ENCODE data around the gene AACS. TPM values are rescaled to one million over a fixed set of nuclear protein-coding genes. Genes with fewer than 3 reads are reported as not detected.
A peak's percentile ranks its signal among the peaks of the same experiment; 100 is the strongest.

AACS gene
- total and polyA plus RNA-seq, 2 donors (not counting 1 experiment from before 2014, with no cell fraction given) = 6.1 to 20.8 TPM

DNA sequence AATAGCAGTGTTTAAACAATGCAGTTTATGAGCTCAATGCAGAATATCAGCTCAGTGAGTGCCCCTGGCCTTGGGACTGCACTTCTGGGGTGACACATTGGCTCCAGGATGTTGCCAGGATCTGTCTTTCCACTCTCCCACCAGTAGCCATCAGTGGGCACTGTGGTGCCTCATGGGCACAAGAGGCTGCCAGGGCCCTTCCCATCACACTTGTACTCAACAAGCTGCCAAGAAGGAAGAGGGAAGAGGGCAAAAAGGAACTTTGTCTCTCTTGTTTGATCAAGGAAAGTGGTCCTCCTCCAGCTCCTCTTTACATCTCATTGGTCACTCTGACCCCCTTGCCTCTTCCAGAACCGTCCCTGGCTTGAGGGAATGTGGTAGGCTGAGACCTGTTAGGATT lies 115.9 kb downstream of the AACS start:
- Mint-ChIP-seq H3K27me3 (peaks cover 58% of the 10 kb centered on the region), H3K4me3 (no peak overlapping the region), H3K27ac (no peak overlapping the region), H3K4me1 (peaks cover 10% of the 10 kb centered on the region), H3K9me3 (ENCODE audit: insufficient read depth) (no peaks in the 10 kb centered on the region)
- H3K36me3 ChIP-seq (replicated peaks in 1 of 2; ENCODE audit: control extremely low read depth in 1 of 2, control insufficient read depth in 1 of 2, extremely low read depth in 1 of 2, insufficient read depth in 2 of 2, low read length in 1 of 2) = no peaks in the 10 kb centered on the region
- no peak overlapping the region for H3K9ac ChIP-seq (ENCODE audit: low read length)
- H3K4me1 ChIP-seq (ENCODE audit: control insufficient read depth in 2 of 2, insufficient read depth in 2 of 2, low read length in 2 of 2) = peaks cover 8 to 11% of the 10 kb centered on the region in 2 donors
- CTCF ChIA-PET = interaction anchor here (1.3 to 1.9 kb wide), 3 partner anchors 11 to 25 kb away, joined by 3 to 5 read pairs (median 4); no protein-coding TSS in a partner anchor
- TF ChIP-seq, protein P1, sequence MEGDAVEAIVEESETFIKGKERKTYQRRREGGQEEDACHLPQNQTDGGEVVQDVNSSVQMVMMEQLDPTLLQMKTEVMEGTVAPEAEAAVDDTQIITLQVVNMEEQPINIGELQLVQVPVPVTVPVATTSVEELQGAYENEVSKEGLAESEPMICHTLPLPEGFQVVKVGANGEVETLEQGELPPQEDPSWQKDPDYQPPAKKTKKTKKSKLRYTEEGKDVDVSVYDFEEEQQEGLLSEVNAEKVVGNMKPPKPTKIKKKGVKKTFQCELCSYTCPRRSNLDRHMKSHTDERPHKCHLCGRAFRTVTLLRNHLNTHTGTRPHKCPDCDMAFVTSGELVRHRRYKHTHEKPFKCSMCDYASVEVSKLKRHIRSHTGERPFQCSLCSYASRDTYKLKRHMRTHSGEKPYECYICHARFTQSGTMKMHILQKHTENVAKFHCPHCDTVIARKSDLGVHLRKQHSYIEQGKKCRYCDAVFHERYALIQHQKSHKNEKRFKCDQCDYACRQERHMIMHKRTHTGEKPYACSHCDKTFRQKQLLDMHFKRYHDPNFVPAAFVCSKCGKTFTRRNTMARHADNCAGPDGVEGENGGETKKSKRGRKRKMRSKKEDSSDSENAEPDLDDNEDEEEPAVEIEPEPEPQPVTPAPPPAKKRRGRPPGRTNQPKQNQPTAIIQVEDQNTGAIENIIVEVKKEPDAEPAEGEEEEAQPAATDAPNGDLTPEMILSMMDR (IDR thresholded peaks at IDR 0.05) = no peak
- H2AFZ ChIP-seq (ENCODE audit: insufficient read depth, low read depth, low read length, poor library complexity, severe bottlenecking) = no peak overlapping the region
- intact Hi-C loops (cut with micrococcal nuclease) = loop anchor here (10.0 kb wide), 2 partner anchors 346 to 1564 kb away; no protein-coding TSS in a partner anchor
- POLR2A ChIA-PET = no interaction called here
- WGBS (ENCODE audit: insufficient coverage) = no CpG with 5 or more reads among the region's 1 CpG
- peaks cover 0 to 15% (median 0%) of the 10 kb centered on the region in 3 donors for H3K9me3 ChIP-seq (ENCODE audit: control extremely low read depth in 1 of 3, control insufficient read depth in 2 of 3, insufficient read depth in 1 of 3, low read length in 2 of 3)
- ATAC-seq (ENCODE audit: low read depth) (no peak), DNase-seq (no peak)
- no peak overlapping the region for H3K4me2 ChIP-seq (replicated peaks; ENCODE audit: low read depth, low read length, poor library complexity, severe bottlenecking)
- no peak overlapping the region for H3K4me3 ChIP-seq (ENCODE audit: control extremely low read depth in 1 of 5, extremely low read depth in 1 of 5, insufficient read depth in 1 of 5, low read depth in 2 of 5, low read length in 4 of 5)
- H3K27me3 ChIP-seq (replicated peaks in 1 of 4; ENCODE audit: control extremely low read depth in 1 of 4, control insufficient read depth in 3 of 4, insufficient read depth in 4 of 4, low read length in 3 of 4) = peaks cover 0 to 49% (median 20%) of the 10 kb centered on the region in 4 experiments
- no peak overlapping the region for H3K27ac ChIP-seq (ENCODE audit: low read length in 2 of 2)
- H3K79me2 ChIP-seq (ENCODE audit: control insufficient read depth, insufficient read depth, low read length) = no peaks in the 10 kb centered on the region
- H4K20me1 ChIP-seq (ENCODE audit: control insufficient read depth, insufficient read depth, low read length, poor library complexity, severe bottlenecking) = no peaks in the 10 kb centered on the region

DNA sequence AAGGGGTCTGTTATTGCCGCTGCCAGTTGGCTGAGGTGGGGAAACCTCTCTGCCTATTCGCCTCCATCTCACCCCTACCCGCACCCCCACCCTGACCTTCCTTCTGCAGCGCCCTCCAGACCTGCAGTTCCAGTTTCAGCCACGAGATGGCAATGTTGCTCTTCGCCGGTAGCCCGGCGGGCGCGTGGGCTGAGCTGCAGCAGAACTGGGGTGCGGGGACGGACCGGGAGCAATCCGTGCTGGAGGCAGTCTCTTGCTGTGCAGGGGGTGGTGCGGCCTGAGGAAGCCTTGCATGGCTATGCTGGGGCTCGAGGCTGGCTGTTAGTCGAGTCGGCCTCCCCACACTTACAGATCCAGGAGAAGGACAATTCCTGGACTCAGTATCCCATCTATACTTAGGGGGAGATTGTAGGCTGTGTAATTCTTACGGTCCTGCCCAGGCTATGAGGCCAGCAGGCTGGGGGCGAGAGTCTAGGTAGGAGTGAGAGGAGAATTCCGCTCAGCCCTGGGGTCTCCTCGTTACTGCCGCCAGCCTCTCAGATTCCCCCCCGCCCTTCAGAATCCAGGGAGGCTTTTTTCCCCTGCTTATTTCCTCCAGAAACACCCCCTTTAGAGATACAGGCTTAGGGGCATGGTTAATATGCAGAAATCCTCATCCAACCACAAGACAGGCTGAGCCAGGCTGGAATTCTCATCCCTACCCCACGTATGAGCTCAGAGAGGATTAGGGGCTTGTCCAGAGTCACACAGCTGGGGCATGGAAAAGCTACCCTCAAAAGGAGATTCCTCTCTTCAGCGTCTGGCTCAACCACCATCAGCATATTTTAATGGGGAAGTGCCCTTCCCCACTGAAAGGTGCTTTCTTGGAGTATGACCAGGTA lies 118.2 kb downstream of the AACS start:
- Histone ChIP-seq H3K27ac (ENCODE audit: low read length in 2 of 2) (no peak overlapping the region), H3K36me3 (replicated peaks in 1 of 2; ENCODE audit: control extremely low read depth in 1 of 2, control insufficient read depth in 1 of 2, extremely low read depth in 1 of 2, insufficient read depth in 2 of 2, low read length in 1 of 2) (no peaks in the 10 kb centered on the region), H3K4me3 (ENCODE audit: control extremely low read depth in 1 of 5, extremely low read depth in 1 of 5, insufficient read depth in 1 of 5, low read depth in 2 of 5, low read length in 4 of 5) (no peak overlapping the region), H3K9ac (ENCODE audit: low read length) (no peak overlapping the region), H3K4me1 (ENCODE audit: control insufficient read depth in 2 of 2, insufficient read depth in 2 of 2, low read length in 2 of 2) (peaks cover 20 to 26% of the 10 kb centered on the region in 2 donors), H2AFZ (ENCODE audit: insufficient read depth, low read depth, low read length, poor library complexity, severe bottlenecking) (peak overlapping the region; percentile 50), H3K9me3 (ENCODE audit: control extremely low read depth in 1 of 3, control insufficient read depth in 2 of 3, insufficient read depth in 1 of 3, low read length in 2 of 3) (peaks cover 0 to 15% (median 0%) of the 10 kb centered on the region in 3 donors), H3K79me2 (ENCODE audit: control insufficient read depth, insufficient read depth, low read length) (no peaks in the 10 kb centered on the region), H4K20me1 (ENCODE audit: control insufficient read depth, insufficient read depth, low read length, poor library complexity, severe bottlenecking) (no peaks in the 10 kb centered on the region), H3K4me2 (replicated peaks; ENCODE audit: low read depth, low read length, poor library complexity, severe bottlenecking) (peak overlapping the region; percentile 61), H3K27me3 (replicated peaks in 1 of 4; ENCODE audit: control extremely low read depth in 1 of 4, control insufficient read depth in 3 of 4, insufficient read depth in 4 of 4, low read length in 3 of 4) (peaks cover 0 to 65% (median 30%) of the 10 kb centered on the region in 4 experiments)
- POLR2A ChIA-PET = no interaction called here
- H3K9me3 Mint-ChIP-seq (ENCODE audit: insufficient read depth) = no peaks in the 10 kb centered on the region
- peaks cover 21% of the 10 kb centered on the region for H3K4me1 Mint-ChIP-seq
- TF ChIP-seq, protein P1 (IDR thresholded peaks at IDR 0.05) = peak; percentile 97
- TF ChIP-seq EZH2 (IDR thresholded peaks at IDR 0.05; ENCODE audit: borderline replicate concordance, insufficient read depth, low read depth, low read length, poor library complexity, severe bottlenecking) = no peak
- peak overlapping the region; percentile 46 for H3K4me3 Mint-ChIP-seq
- DNase-seq (peak; percentile 84), ATAC-seq (ENCODE audit: low read depth) (peak; percentile 73)
- H3K27me3 Mint-ChIP-seq = peaks cover 51% of the 10 kb centered on the region
- intact Hi-C loops (cut with micrococcal nuclease) = loop anchor here (10.0 kb wide), 2 partner anchors 349 to 1561 kb away; no protein-coding TSS in a partner anchor
- CTCF ChIA-PET = interaction anchor here (0.5 to 3.3 kb wide), 17 partner anchors 8 to 1691 kb away, joined by 3 to 25 read pairs (median 3); no protein-coding TSS in a partner anchor
- 2% methylated on average over 16 of the region's 27 CpGs for WGBS (ENCODE audit: insufficient coverage)
- no peak overlapping the region for H3K27ac Mint-ChIP-seq
